HepG2 (cell line): ENCODE measurements around the gene NELFB. TPM values are rescaled to one million over a fixed set of nuclear protein-coding genes. Genes with fewer than 3 reads are reported as not detected.

Experiments used
- ARNT2 ChIP-seq: sonication (generic); formaldehyde crosslinking; IDR thresholded peaks from 2 replicates; pipeline ENCODE4 v1.8.0; 2022; ENCODE audit warnings: mild to moderate bottlenecking, low read depth, missing genetic modification reagents, moderate library complexity
- BORCS8-MEF2B ChIP-seq: sonication (generic); formaldehyde crosslinking; IDR thresholded peaks from 2 replicates; pipeline ENCODE4 v1.8.0; 2022; ENCODE audit warnings: mild to moderate bottlenecking, missing genetic modification reagents
- CCAR2 ChIP-seq: fragments of 200-400 bp; formaldehyde crosslinking; optimal IDR thresholded peaks from 2 replicates; pipeline ENCODE3; 2018; ENCODE audit warnings: low read depth, mild to moderate bottlenecking, low read length, moderate library complexity
- CCDC6 ChIP-seq: sonication (generic); formaldehyde crosslinking; IDR thresholded peaks from 2 replicates; pipeline ENCODE4 v1.8.1; 2022; ENCODE audit warnings: mild to moderate bottlenecking, missing genetic modification reagents, moderate library complexity
- CEBPG ChIP-seq: IDR thresholded peaks from 2 replicates; pipeline ENCODE4 v1.6.1; 2016
- CEBPZ ChIP-seq: IDR thresholded peaks from 2 replicates; pipeline ENCODE4 v1.6.1; 2012; ENCODE audit warnings: low read length, improper control_type of control experiment
- CHD2 ChIP-seq: IDR thresholded peaks from 2 replicates; pipeline ENCODE4 v1.6.1; 2011; ENCODE audit warnings: low read depth, low read length, improper control_type of control experiment
- FOXO1 ChIP-seq: sonication (generic); formaldehyde crosslinking; IDR thresholded peaks from 2 replicates; pipeline ENCODE4 v1.4.0; 2020; ENCODE audit warnings: missing genetic modification reagents
- HCFC1 ChIP-seq: fragments of 150-350 bp; IDR thresholded peaks from 2 replicates; pipeline ENCODE4 v1.6.1; 2014; ENCODE audit warnings: low read depth, low read length
- HNF4A ChIP-seq: sonication (generic); formaldehyde crosslinking; IDR thresholded peaks from 2 replicates; pipeline ENCODE4 v1.4.0; 2020; ENCODE audit warnings: missing genetic modification reagents
- IKZF1 ChIP-seq: fragments of 450-650 bp; IDR thresholded peaks from 2 replicates; pipeline ENCODE4 v1.7.1; 2016
- KLF13 ChIP-seq: sonication (generic); formaldehyde crosslinking; IDR thresholded peaks from 2 replicates; pipeline ENCODE4 v1.4.0; 2020; ENCODE audit warnings: mild to moderate bottlenecking, missing genetic modification reagents
- PBX2 ChIP-seq: IDR thresholded peaks from 2 replicates; pipeline ENCODE4 v1.6.1; 2016; ENCODE audit warnings: control low read depth
- POLR2A ChIP-seq, 2 experiments: IDR thresholded peaks; 2 replicates each; pipeline ENCODE4 v1.6.1; 2011; ENCODE audit warnings: low read depth in 2 of 2, low read length in 2 of 2, mild to moderate bottlenecking in 1 of 2, moderate library complexity in 1 of 2; ENCODE audit not compliant: insufficient read depth in 1 of 2
- POLR2G ChIP-seq: fragments of 200-400 bp; formaldehyde crosslinking; IDR thresholded peaks from 2 replicates; pipeline ENCODE4 v1.6.1; 2018; ENCODE audit warnings: mild to moderate bottlenecking, low read depth, low read length, moderate library complexity
- RCOR2 ChIP-seq: IDR thresholded peaks from 2 replicates; pipeline ENCODE4 v1.6.1; 2016; ENCODE audit warnings: missing biosample characterization, missing genetic modification reagents
- SNAI1 ChIP-seq: sonication (generic); formaldehyde crosslinking; IDR thresholded peaks from 2 replicates; pipeline ENCODE4 v1.5.0; 2020; ENCODE audit warnings: mild to moderate bottlenecking, missing genetic modification reagents, borderline replicate concordance
- TBX3 ChIP-seq: fragments of 450-650 bp; IDR thresholded peaks from 2 replicates; pipeline ENCODE4 v1.6.1; 2017; ENCODE audit warnings: antibody characterized with exemption, mild to moderate bottlenecking, inconsistent platforms, borderline replicate concordance
- TMF1 ChIP-seq: sonication (generic); formaldehyde crosslinking; IDR thresholded peaks from 2 replicates; pipeline ENCODE4 v1.8.1; 2022; ENCODE audit warnings: low read depth, missing genetic modification reagents
- ZFP1 ChIP-seq: IDR thresholded peaks from 2 replicates; pipeline ENCODE4 v1.6.1; 2016
- ZKSCAN8 ChIP-seq: IDR thresholded peaks from 2 replicates; pipeline ENCODE4 v1.6.1; 2016; ENCODE audit warnings: borderline replicate concordance, missing genetic modification reagents, missing compliant biosample characterization
- ZNF343 ChIP-seq: sonication (generic); formaldehyde crosslinking; IDR thresholded peaks from 2 replicates; pipeline ENCODE4 v1.4.0; 2020; ENCODE audit warnings: mild to moderate bottlenecking, missing genetic modification reagents
- ZNF740 ChIP-seq: sonication (generic); formaldehyde crosslinking; IDR thresholded peaks from 2 replicates; pipeline ENCODE4 v1.4.0; 2020; ENCODE audit warnings: missing genetic modification reagents
- ZNF883 ChIP-seq: sonication (generic); formaldehyde crosslinking; IDR thresholded peaks from 2 replicates; pipeline ENCODE4 v1.5.1; 2020; ENCODE audit warnings: mild to moderate bottlenecking, missing genetic modification reagents; ENCODE audit errors: not compliant biosample characterization
- polyA plus RNA-seq, 8 experiments: library from polyadenylated mRNA; depleted of rRNA in 3 of 8; stranded (reverse) in 7 of 8; unstranded in 1 of 8; fragments of >200 nt; fragmentation: Illumina TruSeq in 4 of 8; extraction: Trizol in 4 of 8; gene quantifications; 2 replicates each; pipeline versions ENCODE4 v1.2.1 to v1.2.3, GENCODE V29; 2011 to 2016; ENCODE audit warnings: low read depth in 4 of 8, missing spikeins in 1 of 8, mixed read lengths in 1 of 8; ENCODE audit not compliant: insufficient read depth in 1 of 8
- total RNA-seq, 5 experiments: library from RNA; depleted of rRNA; stranded (reverse); fragments of >200 nt; fragmentation: Illumina TruSeq; extraction: Trizol; gene quantifications; 2 replicates each; pipeline ENCODE4 v1.2.3, GENCODE V29; 2016; ENCODE audit warnings: low read depth in 1 of 5
- TF ChIP-seq, protein P1 (sequence below): sonication (generic); formaldehyde crosslinking; IDR thresholded peaks from 2 replicates; pipeline ENCODE4 v1.9.0; 2021; ENCODE audit warnings: missing genetic modification reagents, mild to moderate bottlenecking, borderline replicate concordance
- TF ChIP-seq, protein P2 (sequence below): sonication (generic); formaldehyde crosslinking; IDR thresholded peaks from 2 replicates; pipeline ENCODE4 v1.5.1; 2020; ENCODE audit warnings: missing genetic modification reagents, mild to moderate bottlenecking, borderline replicate concordance

Gene NELFB
- total and polyA plus RNA-seq, 2 of the 13 experiments (the other 11 are each of a cell fraction or from before 2014, with no cell fraction given) = 26.5 to 45.8 TPM

GRCh38 chr9:137226338-137227053 is 28.6 kb upstream of the NELFB start (continued):
- TF ChIP-seq, protein P1, sequence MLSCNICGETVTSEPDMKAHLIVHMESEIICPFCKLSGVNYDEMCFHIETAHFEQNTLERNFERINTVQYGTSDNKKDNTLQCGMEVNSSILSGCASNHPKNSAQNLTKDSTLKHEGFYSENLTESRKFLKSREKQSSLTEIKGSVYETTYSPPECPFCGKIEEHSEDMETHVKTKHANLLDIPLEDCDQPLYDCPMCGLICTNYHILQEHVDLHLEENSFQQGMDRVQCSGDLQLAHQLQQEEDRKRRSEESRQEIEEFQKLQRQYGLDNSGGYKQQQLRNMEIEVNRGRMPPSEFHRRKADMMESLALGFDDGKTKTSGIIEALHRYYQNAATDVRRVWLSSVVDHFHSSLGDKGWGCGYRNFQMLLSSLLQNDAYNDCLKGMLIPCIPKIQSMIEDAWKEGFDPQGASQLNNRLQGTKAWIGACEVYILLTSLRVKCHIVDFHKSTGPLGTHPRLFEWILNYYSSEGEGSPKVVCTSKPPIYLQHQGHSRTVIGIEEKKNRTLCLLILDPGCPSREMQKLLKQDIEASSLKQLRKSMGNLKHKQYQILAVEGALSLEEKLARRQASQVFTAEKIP (CRISPR knock-in tag) = no peak
- TF ChIP-seq HNF4A (no peak), CCAR2 (no peak), CEBPG (no peak), ZNF343 (CRISPR knock-in tag) (no peak), ZNF740 (no peak), TMF1 (CRISPR knock-in tag) (0 out of 2 replicates have a peak, but pooled peaks have one; percentile 12), RCOR2 (CRISPR knock-in tag) (no peak), ZKSCAN8 (CRISPR knock-in tag) (no peak), ZFP1 (CRISPR knock-in tag) (no peak), FOXO1 (CRISPR knock-in tag) (no peak), POLR2G (0 out of 2 replicates have a peak, but pooled peaks have one; percentile 26), CCDC6 (CRISPR knock-in tag) (no peak), CEBPZ (no peak), KLF13 (no peak), SNAI1 (CRISPR knock-in tag) (no peak), POLR2A (IDR thresholded peaks at IDR 0.05; ENCODE audit: insufficient read depth in 1 of 2, low read depth in 2 of 2, low read length in 2 of 2) (peak in 1 of 2 experiments; percentile 44; a peak in 1 of 4 replicates), HCFC1 (no peak), IKZF1 (no peak), CHD2 (no peak), PBX2 (CRISPR knock-in tag) (no peak), BORCS8-MEF2B (CRISPR knock-in tag) (no peak), TBX3 (no peak), ZNF883 (peak; percentile 34), ARNT2 (no peak)
- TF ChIP-seq, protein P2, sequence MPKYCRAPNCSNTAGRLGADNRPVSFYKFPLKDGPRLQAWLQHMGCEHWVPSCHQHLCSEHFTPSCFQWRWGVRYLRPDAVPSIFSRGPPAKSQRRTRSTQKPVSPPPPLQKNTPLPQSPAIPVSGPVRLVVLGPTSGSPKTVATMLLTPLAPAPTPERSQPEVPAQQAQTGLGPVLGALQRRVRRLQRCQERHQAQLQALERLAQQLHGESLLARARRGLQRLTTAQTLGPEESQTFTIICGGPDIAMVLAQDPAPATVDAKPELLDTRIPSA (CRISPR knock-in tag) = no peak
